ENCODE measurements around the gene UVRAG. TPM values are rescaled to one million over a fixed set of nuclear protein-coding genes. Genes with fewer than 3 reads are reported as not detected.
A peak's percentile ranks its signal among the peaks of the same experiment; 100 is the strongest.

The UVRAG gene
- 8.2 and 10.7 TPM in 2 replicates for polyA plus RNA-seq (2011; rRNA removed)
- polyA minus RNA-seq (2011; rRNA and poly(A)+ RNA removed): 8.8 and 13.3 TPM in 2 replicates

- POLR2A ChIA-PET: no interaction called here
- CTCF ChIA-PET: interaction anchor here (1.4 to 6.0 kb wide), 3 partner anchors 10 to 53 kb away, joined by 4 to 45 read pairs (median 17); no protein-coding TSS in a partner anchor
- Histone ChIP-seq H3K4me3 (ENCODE audit: low read depth, low read length) (peak within 1 kb of the TSS; percentile 73), H3K36me3 (ENCODE audit: control insufficient read depth, insufficient read depth, low read length) (no peaks in the 10 kb centered on the region), H3K27me3 (ENCODE audit: control insufficient read depth, insufficient read depth, low read length) (no peaks in the 10 kb centered on the region; the same call in 1 of the 2 replicates)
- TF ChIP-seq CTCF (IDR thresholded peaks at IDR 0.05; ENCODE audit: insufficient read depth, low read depth, low read length): 0 out of 2 replicates have a peak, but pooled peaks have one; percentile 5
- DNase-seq (ENCODE audit: low read depth): peak; percentile 99
These were observed at the start of gene UVRAG for GRCh38 chr11:75814677-75815344. Gene UVRAG (plus strand): TSS chr11:75815210. CDS start chr11:75815408, 198 bp downstream.

GRCh38 chr11:75766443-75767227 is 48.4 kb upstream of the UVRAG start:
- ChIA-PET POLR2A (no interaction called here), CTCF (no interaction called here)
- no peak for DNase-seq (ENCODE audit: low read depth)

GRCh38 chr11:75767228-75767572 is 47.8 kb upstream of the UVRAG start:
- Histone ChIP-seq H3K4me3 (ENCODE audit: low read depth, low read length) (no peak overlapping the region), H3K36me3 (ENCODE audit: control insufficient read depth, insufficient read depth, low read length) (no peaks in the 10 kb centered on the region), H3K27me3 (ENCODE audit: control insufficient read depth, insufficient read depth, low read length) (peaks cover 16% of the 10 kb centered on the region)
- ChIA-PET CTCF (no interaction called here), POLR2A (no interaction called here)
- no peak for DNase-seq (ENCODE audit: low read depth)
- no peak for TF ChIP-seq CTCF (IDR thresholded peaks at IDR 0.05; ENCODE audit: insufficient read depth, low read depth, low read length)

More at GRCh38 chr11:75766443-75767227, 48.4 kb upstream of the UVRAG start:
- H3K4me3 ChIP-seq (ENCODE audit: low read depth, low read length): no peak overlapping the region
- no peaks in the 10 kb centered on the region for H3K36me3 ChIP-seq (ENCODE audit: control insufficient read depth, insufficient read depth, low read length)
- TF ChIP-seq CTCF (IDR thresholded peaks at IDR 0.05; ENCODE audit: insufficient read depth, low read depth, low read length): no peak
- H3K27me3 ChIP-seq (ENCODE audit: control insufficient read depth, insufficient read depth, low read length): peaks cover 16% of the 10 kb centered on the region

GRCh38 chr11:75767793-75768111 is 47.3 kb upstream of the UVRAG start:
- DNase-seq (ENCODE audit: low read depth): no peak
- Histone ChIP-seq H3K4me3 (ENCODE audit: low read depth, low read length) (no peak overlapping the region), H3K27me3 (ENCODE audit: control insufficient read depth, insufficient read depth, low read length) (peaks cover 16% of the 10 kb centered on the region), H3K36me3 (ENCODE audit: control insufficient read depth, insufficient read depth, low read length) (no peaks in the 10 kb centered on the region)
- no peak for TF ChIP-seq CTCF (IDR thresholded peaks at IDR 0.05; ENCODE audit: insufficient read depth, low read depth, low read length)
- CTCF ChIA-PET: no interaction called here
- POLR2A ChIA-PET: no interaction called here

Measured in BJ (cell line).